Spleen (tissue), 7 donors: ENCODE data around the gene C1orf198.

ENCODE experiments used
- CTCF ChIP-seq, 11 experiments: fragments of 200-600 bp in 7 of 11; fragments of 450-650 bp in 4 of 11; sonication (generic) in 4 of 11; IDR thresholded peaks in 8 of 11; conservative IDR thresholded peaks in 3 of 11; 1 replicate in 7 of 11; 2 replicates in 4 of 11; pipeline versions ENCODE4 v1.4.0 to v1.8.0; 2016 to 2021; ENCODE audit warnings: antibody characterized with exemption in 11 of 11, inconsistent platforms in 4 of 11, mild to moderate bottlenecking in 1 of 11
- POLR2A ChIP-seq, 3 donors: fragments of 450-650 bp; IDR thresholded peaks; one replicate each; pipeline ENCODE4 v1.5.1; 2017; ENCODE audit warnings: antibody characterized with exemption in 3 of 3, mild to moderate bottlenecking in 1 of 3
- donor health status: DM: no; HTN: no; CAD: no; lungs with moderate emphysema.
- donor health status: DM: no; HTN: no; CAD: no.
- donor health status: DM: no; HTN: no; CAD: no.

- TF ChIP-seq CTCF (IDR thresholded peaks at IDR 0.05 in 8 of 11, conservative IDR thresholded peaks at IDR 0.05 in 3 of 11) = no peak
- no peak for TF ChIP-seq POLR2A (IDR thresholded peaks at IDR 0.05)
Measured at GRCh38 chr1:230896779-230897178, 28.5 kb upstream of the C1orf198 start.
